ELF-1 (cell line): ENCODE results near the gene GUCY2C.

Experiments used
- DNase-seq: peaks from one replicate; pipeline ENCODE4 v3.0.0-alpha.2; 2016; ENCODE audit warnings: low read depth, low spot score

GUCY2C gene

GRCh38 chr12:14628771-14629170 is 67.6 kb downstream of the GUCY2C start:
- DNase-seq, result no peak

- no peak for DNase-seq
Observed at GRCh38 chr12:14621826-14622225, 74.6 kb downstream of the GUCY2C start.

GRCh38 chr12:14619741-14620501 is 76.5 kb downstream of the GUCY2C start:
- no peak for DNase-seq

GRCh38 chr12:14618983-14619382 is 77.4 kb downstream of the GUCY2C start:
- DNase-seq, result peak; percentile 14

GRCh38 chr12:14614704-14615121 is 81.7 kb downstream of the GUCY2C start:
- no peak for DNase-seq

GRCh38 chr12:14613718-14614117 is 82.7 kb downstream of the GUCY2C start:
- no peak for DNase-seq

- DNase-seq, result no peak
Observed at GRCh38 chr12:14612898-14613445, 83.4 kb downstream of the GUCY2C start.

GRCh38 chr12:14612250-14612649 is 84.1 kb downstream of the GUCY2C start:
- DNase-seq, result no peak

GRCh38 chr12:14611640-14612203 is 84.7 kb downstream of the GUCY2C start:
- no peak for DNase-seq

- no peak for DNase-seq
Observed at GRCh38 chr12:14607568-14607967, 88.8 kb downstream of the GUCY2C start.

GRCh38 chr12:14605401-14605989 is 90.9 kb downstream of the GUCY2C start:
- DNase-seq, result no peak

GRCh38 chr12:14601692-14602478 is 94.5 kb downstream of the GUCY2C start:
- DNase-seq, result no peak

- DNase-seq, result no peak
Observed at GRCh38 chr12:14597480-14597879, 98.9 kb downstream of the GUCY2C start.

- DNase-seq, result no peak
Observed at GRCh38 chr12:14591719-14592118, 104.7 kb downstream of the GUCY2C start.

- DNase-seq, result no peak
Observed at GRCh38 chr12:14589169-14590004, 107.0 kb downstream of the GUCY2C start.

- DNase-seq, result no peak
Observed at GRCh38 chr12:14588571-14588970, 107.8 kb downstream of the GUCY2C start.

- DNase-seq, result no peak
Observed at GRCh38 chr12:14578646-14579045, 117.8 kb downstream of the GUCY2C start.

GRCh38 chr12:14577344-14577743 is 119.1 kb downstream of the GUCY2C start:
- DNase-seq, result no peak

- DNase-seq, result no peak
Observed at GRCh38 chr12:14576896-14577295, 119.5 kb downstream of the GUCY2C start.

- DNase-seq, result no peak
Observed at GRCh38 chr12:14575585-14575984, 120.8 kb downstream of the GUCY2C start.

GRCh38 chr12:14573118-14573517 is 123.3 kb downstream of the GUCY2C start:
- no peak for DNase-seq
